Stimulated activated CD4-positive, alpha-beta T cell treated with anti-CD3 and anti-CD28 coated beads, Interleukin-2, amount 100 ng/mL, for 48 hours (primary cell): Measurements from ENCODE around the gene XPR1.

Experiments used
- DNase-seq, 2 donors: peaks; one replicate each; pipeline ENCODE4 v3.0.0-alpha.2; 2020

XPR1 gene

DNA sequence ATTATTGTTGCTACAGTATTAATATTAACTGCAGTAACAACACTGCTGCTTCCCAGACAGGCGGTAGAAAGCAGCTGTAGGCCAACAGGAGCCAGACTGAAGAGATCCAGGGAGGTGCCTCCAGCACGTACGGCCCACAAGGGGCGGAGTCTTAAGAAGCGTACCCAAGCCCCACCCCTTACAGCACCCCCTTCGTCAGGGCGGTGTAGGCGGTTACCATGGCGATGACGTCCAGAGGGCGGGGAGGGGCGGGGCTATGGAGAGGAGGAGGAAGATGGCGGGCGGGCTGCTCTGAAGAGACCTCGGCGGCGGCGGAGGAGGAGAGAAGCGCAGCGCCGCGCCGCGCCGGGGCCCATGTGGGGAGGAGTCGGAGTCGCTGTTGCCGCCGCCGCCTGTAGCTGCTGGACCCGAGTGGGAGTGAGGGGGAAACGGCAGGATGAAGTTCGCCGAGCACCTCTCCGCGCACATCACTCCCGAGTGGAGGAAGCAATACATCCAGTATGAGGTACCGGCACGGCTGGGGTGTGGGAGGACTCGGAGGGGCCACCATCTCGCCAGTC lies at the start of gene XPR1:
Gene XPR1, plus strand, starts transcription at position 257 of the 560 bp plus-strand sequence. Its CDS starts 180 bp downstream, at position 437.
- DNase-seq, result peak; percentile 96 to 97

DNA sequence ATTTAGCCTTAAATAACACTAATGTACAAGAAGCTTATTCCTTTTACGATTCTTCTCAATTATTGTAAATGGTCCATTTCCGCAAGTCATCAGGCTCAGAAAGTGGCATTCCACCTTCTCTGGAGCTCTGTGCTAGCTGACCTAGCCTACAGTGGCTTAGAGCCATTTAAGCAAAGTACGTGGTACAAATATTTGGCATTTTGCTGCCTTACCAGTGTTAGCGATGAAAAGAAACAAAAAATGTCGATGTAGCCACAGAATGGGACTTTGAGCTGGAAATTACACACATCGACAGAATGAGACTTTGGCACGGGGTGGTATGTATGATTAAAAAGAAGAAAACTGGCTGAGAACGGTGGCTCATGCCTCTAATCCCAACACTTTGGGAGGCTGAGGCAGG lies 47.0 kb upstream of the XPR1 start:
- no peak for DNase-seq

DNA sequence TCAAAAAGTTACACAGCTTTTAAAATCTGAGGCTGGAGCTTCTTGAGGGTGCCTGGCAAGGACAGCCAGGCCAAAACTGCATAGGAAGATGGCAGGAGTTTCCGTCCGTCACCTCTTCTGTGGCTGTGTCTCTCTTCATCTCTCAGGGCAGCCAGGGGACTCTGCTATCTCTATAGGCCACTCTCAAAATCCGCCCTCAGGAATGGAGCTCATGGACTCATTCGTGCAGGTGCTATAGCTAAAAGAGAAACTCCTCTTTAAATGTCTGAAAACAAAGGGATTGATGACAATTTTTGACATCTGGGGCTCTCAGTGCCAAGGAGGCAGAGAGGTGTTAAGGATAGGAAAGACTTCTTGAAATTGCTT lies 45.8 kb upstream of the XPR1 start:
- DNase-seq, result no peak

DNA sequence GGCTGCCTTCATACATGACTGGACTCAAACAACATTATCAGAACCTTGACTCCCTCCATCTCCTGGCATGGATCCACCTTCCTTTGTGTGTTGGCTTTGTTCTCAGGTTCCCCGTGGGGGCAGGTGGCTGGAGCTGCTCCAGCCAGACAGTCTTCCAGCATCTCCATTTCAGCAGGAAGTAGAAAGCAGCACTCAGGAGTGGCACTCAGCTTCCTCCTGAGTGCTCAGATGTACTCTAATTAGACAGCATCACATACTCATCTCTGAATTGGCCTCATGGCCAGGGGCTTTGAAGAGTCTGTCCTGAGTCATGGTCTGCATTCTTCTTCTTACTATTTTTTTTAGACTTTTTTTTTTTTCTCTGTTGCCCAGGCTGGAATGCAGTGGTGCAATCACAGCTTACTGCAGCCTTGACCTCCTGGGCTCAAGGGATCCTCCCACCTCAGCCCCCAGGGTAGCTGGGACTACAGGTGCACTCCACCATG lies 45.1 kb upstream of the XPR1 start:
- DNase-seq, result no peak

DNA sequence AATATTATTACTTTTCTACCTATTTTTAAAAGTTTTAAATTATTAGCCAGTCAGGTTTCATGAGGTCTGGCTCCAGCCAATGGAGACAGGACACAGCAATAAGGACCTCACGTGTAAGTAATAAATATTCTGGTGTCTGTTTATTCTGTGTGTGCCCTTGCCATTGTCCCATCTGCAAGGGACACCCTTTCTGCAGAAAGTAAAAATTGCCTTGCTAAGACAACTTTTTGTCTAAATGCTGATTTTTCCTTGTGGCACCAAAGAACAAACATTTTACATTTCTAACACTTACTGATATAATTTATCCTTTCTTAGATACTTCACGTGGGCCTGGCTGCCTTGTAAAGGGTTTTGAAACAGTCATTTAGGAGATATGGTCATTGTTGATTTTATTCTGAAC lies 43.7 kb upstream of the XPR1 start:
- no peak for DNase-seq

DNA sequence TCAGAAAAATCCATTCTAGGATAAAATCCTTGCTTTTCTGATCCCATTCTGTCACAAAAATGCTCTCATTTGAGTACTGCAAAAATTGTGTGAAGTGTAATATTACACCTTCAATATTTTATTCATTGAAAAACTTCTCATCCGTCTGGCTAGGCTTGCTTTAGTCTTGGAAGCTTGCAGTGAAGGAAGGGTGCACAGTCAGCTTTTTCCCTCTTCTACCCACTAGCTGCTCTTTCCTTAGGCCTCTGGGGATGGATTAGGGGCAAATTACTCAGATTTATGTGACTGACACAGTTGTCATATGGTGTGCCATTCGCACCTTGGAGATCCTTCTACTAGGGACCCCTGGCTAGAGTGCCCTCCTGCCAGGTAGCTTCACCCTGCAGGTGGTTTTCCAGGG lies 40.9 kb upstream of the XPR1 start:
- no peak for DNase-seq

DNA sequence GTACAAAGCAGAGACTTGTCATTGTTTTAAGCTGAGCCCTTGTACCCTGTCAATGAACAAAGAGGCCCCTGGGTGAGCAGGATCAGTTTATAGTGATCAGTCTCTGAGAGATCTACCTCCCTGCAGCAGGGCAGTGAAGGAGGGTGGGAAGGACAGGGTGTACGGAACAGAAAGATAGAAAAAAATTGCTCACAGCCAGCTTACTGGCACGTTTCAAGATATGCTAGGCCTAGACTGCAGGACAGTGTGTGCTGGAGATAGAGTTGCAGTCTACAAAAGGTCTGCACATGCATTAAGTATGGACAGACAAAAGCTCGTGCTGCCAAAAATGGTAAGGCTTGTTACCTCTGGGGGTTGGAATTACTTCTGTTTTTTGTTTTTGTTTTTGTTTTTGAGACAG lies 38.4 kb upstream of the XPR1 start:
- DNase-seq, result no peak

DNA sequence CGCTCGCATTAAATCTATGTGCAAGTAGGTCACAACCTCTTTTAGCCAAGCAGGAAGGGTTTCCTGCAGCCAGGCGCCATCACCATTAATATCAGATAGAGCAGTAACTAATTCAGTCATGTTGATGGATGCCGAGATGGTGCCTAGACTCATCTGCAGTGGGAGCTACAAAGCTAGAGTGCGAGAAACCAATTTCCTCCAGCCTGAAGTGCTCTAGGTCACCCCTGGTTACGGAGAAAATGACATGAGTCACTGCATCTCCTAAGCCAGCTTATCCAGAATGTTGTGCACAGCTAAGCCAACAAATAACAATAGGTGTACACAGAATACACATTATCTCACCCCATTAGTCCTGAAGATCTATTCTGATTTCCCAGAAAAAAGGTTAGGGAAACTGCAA lies 37.1 kb upstream of the XPR1 start:
- no peak for DNase-seq

DNA sequence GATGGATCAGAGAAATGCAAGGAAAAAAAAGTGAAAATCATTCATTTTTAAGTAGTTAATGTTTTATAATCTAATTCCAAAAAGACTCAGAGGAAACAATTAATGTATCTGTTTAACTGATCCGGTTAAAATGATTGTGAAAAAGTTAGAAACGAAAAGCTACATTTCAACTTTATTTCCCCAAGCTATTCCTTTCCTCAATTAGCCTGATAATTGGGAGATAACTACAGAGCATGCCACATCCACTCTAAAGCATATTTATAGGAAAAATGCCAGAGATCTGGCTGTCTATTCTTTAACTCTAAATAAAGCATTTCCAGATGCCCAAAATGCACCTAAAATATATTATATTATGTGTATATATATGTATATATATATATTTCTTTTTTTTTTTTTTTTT lies 35.9 kb upstream of the XPR1 start:
- no peak for DNase-seq

DNA sequence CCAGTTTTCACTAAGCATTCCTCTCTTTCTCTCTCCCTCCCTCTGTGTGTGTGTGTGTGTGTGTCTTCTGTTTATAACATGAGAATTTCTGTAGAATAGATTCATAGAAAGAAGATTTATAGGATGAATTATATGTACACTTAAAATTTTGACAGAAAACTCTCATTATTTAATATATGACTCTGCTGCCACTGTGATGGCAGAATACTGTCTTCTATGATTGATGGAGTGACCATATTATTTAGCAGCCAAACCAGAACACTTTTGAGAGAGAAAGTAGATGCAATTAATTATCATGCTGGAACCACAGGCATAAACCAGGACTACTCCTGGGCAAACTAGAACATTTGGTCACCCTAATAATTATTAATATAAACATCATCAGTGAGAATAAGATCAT lies 34.3 kb upstream of the XPR1 start:
- DNase-seq, result no peak

DNA sequence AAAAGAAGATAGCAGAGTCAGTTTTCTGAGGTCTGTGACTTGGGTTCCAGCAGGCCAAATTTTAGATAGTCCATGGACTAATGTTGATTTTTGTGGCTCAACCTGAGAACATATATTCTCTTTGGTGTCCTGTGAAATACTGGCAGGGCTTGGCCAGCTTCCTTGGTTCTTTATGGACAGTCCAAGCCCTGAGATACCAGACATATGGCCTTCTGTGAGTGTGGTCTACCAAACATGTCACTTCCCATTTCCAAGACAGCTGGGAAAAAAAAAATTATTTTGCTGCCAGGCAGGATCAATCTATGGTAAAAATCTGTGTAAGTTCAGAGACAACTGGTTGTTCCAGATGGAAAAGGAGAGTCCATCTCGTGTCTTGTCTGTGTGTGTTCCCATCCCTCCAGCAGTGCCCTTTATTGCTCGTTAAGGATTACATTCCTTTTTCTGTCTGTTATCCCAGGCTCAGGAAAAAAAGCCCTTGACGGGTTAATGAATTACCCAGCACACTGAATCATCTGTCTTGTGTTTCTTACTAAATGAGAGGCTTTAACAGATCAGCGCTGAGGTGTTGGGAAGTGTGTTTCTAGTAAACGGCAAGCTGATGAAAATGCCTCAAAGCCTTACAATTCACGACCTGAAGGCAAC lies 33.4 kb upstream of the XPR1 start:
- DNase-seq, result no peak

DNA sequence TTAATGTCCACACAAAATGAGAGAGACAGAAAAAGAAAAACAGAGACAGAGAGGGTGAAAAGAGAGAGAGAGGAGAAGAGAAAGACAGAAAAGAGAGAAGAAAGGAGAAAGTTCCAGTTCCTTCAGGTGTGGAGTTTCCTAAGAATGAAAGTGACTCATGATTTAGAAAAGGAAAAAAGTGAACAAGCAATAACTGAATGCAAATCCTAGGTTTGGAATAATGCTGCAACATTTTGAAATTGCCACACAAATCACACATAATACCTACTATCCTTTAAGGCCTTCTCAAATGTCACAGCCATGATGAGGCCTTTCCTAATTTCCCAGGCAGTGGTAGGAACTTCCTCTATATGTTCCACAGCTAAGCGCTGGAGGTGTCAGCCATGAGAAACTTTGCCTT lies 31.5 kb upstream of the XPR1 start:
- DNase-seq, result no peak

DNA sequence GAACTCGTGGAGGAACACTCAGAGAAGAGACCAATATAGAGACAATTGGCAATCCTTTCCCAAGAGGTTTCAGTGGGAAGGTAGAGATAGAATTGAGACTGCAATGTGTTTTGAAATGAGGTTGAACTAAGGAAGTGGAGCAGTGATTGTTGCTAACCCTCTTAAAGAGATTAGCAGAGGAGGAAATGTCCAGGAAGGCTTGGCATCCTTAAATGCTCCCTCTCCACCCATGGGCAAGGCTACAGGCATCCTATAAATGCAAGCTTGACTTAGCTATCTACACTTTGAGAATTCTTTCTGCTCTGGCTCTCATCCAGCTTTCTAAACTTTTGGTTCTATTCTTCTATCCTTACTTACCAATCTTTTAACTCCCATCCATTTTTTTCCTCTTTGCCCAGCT lies 30.3 kb upstream of the XPR1 start:
- no peak for DNase-seq

DNA sequence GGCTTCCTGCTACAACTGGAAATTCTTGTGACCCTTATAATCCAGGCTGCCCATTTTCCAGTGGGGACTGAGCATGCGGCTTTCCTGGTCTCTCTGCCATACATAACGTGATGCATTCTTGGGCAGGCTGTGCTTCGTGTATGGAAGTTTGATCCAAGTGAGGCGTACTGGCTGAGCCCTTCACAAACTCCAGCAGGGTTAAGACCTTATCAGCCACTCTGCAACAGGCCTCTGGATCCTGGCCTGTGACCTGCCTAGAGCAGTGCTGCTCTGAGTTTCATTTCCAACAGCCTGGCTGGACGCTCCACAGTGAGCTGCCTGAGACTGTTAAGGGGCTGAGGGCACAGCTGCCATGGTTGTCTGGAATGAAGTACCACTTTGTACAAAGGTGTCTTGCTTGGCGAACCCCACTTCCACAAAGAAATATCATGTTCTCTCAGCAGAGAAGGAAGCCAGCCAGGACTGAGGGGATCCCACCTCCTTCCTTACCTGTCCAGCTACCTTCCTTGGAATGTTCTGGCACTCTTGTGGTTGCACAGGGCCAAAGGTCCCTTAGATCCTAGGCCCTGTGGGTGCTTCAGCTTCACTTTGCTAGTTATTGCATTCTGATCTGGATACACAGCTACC lies 28.5 kb upstream of the XPR1 start:
- DNase-seq, result no peak

DNA sequence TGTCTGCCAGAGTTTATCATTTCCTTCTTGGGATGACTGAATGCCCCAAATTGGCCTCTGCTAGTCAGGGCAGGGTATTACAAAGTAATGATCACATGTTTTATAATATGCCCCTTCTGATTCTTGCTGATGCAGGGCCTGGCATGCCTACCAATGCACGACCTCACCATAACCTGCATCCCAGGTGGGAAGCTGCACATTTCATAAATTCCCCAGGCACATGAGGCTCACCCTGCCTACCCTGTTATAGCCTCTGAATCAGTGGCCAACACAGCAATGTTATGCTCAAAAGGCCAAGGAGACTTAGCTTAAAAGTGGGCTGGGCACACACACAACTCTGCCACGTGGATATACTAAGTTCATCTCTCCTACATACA lies 28.0 kb upstream of the XPR1 start:
- DNase-seq, result no peak

DNA sequence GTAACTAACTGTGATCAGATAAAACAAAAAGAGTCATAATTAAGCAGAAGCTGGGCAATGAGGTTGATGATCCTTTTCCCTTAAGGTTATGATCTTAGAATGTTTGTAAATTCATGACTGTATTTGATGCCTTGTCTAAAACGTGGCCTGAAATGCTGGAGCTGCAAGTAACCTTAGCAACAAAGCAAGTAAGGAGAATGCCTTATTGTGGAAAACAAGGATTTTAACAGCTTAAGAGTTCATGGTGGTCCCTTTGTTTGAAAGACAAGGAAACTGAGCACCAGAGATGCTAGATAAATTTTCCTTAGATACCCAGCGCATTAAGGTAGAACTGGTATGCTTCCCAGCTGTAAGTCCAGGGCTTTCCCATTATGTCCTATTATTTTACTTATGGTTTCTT lies 25.7 kb upstream of the XPR1 start:
- DNase-seq, result no peak

DNA sequence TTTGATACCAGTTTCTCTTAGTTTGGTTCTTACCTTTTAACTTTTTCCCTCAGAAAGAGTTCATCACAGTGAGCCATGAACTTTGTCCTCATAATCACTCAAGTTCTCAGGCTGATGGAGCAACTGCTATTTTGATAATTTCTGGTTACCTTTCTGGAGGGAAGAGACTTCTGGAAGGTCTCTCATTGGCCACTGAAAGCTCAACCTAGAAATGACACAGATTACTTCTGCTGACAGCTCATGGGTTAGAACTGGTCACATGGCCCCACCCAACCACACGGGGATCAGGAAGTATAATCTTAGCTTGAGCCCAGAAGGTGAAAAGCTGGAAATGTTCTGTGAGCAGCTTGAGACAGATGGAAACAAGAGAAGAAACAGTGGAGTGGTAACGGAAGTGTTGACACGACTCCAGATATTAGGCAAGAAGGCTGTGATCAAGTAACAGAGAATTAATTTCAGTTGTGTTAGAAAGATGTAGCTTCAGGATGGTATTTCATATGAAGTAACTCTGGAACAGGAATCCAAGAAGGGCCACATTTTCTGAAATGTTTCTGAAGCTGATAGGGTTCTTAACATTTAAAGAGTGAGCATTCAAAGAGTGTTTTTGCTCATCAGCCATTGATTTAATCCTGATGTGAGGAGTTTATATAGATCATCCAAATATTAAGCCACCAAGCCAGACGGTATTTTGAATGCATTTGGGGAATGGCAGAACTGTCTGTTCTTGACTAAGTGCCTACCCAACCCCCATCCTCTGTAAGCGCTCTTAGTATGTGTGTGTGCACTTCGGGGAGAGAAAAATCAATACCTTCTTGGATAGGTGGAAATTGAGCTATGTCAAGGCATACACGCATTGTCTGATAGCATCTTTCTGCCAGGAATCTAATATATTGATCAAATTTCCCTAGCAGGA lies 21.9 kb upstream of the XPR1 start:
- no peak for DNase-seq

DNA sequence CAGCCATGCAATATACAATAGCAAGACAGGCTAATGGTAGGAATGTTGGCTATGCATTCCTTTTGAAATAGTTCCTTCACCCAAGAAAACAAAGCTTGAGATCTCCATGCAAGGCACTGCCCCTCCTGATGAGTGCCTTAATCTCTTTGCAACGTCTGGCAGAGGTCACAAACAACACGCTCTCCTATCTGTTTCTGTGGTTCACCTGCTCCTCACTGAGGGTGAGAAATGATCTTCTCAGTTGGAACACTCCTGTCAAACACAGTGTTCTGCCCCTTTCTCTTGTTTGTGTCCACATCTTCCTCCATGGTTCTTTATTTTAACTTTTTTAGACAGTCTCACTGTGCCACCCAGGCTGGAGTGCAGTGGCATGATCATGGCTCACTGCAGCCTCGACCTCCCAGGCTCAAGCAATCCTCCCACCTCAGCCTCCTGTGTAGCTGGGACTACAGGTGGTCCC lies 21.2 kb upstream of the XPR1 start:
- DNase-seq, result no peak

DNA sequence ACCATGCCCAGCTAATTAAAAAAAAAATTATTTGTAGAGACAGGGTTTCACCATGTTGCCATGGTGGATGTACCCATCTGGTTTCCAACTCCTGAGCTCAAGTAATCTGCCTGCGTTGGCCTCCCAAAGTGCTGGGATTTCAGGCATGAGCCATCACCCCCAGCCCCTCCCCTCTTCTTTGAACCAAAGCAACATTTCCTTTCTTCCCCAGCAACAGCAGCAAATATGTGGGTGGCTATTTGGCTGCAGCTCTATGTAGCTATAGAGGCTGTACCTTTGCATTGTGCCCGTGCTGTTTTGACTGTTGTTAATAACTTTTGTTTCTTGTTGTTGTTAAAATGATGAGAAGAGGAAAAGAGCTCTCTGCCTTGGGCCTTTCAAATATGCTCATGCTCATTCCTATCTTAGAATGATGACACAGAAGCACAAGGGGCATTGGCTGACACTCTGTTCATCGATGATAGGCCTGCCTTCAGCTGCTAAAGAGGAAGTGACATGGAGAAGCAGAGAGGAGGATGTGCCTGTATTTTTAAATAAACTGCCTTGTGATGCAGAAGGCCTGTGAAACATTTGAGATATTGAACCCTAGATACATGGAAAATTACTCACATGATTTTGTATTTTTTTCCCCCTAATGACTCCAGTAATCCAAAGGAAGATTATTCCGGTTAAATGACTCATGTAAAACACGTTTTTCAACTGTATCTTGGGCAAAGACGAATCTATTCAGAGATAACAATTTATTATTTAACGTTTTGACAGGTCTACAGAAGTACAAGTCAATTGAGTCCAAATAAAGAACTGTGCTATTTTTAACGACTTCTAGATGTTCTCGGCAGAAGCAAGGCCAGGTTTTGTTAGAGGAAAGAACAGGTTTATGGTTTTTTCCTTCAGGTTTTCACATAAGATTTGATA lies 20.5 kb upstream of the XPR1 start:
- no peak for DNase-seq

DNA sequence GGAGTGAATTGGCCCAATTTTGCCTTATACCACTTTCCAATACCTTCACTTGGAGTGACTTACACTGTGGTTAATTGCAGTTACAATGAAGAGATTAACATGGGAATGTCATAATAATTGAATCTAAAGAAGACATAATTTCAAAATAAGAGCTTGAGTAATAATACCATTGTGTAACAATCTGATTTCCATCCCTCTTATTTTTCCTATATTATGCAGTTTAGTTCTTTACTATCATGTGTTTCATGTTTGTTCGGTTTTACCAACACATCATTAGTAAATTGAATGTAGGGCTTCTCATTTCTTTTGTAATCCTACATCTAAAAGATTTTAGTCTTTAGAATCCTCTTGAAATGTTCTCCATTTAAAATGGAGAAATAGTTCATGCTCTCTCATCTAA lies 19.2 kb upstream of the XPR1 start:
- DNase-seq, result no peak

DNA sequence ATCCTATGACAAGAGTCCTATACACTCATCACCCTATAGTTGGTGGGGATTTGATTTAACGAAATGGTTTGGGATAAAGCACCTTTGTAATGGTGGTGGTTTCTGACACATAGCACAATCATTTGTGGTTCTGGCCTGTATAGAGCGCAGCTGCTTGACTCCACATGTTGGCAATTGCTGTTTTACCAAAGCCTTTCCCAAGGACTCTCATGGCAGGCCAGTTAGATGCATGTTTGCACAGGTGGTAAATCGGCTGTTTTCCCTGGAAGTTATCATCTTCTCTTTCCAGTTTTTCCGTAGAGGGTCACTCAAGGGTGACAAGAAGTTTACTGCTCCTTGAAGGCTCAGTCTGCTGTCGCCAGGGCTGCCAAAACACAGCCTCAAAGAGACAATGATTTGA lies 17.1 kb upstream of the XPR1 start:
- DNase-seq, result no peak

DNA sequence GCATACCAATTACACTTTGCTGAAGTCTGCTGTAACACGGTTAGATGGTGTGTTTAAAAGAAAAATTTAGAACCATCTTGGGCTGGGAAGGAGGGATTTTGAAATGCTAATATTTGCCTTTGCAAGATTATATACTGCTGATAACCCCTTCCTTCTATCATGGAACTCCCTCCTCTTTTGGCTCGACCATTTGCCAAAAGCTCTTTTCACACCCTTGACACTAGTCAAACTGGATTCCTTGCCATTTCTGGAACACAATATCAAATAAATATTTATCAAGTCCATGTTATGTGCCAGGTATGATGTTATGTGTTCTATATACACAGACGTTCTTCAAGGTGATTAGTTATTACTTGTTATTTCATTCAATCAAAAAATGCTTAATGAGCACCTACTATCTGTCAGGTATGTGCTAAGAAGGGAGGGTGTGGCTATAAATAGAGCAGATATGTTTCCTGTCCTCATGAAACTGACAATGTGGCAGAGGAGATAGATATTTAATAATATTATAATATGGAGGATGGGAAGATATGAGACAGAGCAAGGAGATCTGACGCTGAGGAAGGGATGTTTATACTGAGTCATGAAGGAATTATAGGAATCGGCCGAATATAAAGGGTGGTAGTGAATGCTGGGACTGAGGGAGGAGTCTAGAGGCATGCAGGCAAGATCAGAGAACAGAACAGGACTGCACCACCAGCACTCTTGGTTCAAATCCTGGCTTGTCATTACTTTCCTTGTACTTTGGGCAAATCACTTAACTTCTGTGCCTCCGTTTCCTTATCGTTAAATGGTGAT lies 16.1 kb upstream of the XPR1 start:
- no peak for DNase-seq
